RKO (cell line): ENCODE data around the gene CBX8.

Experiments used
- DNase-seq: peaks from one replicate; pipeline ENCODE4 v3.0.0-alpha.2; 2016; ENCODE audit warnings: low spot score

The CBX8 gene

GRCh38 chr17:79804856-79805696 is 8.2 kb upstream of the CBX8 start:
- DNase-seq = no peak

GRCh38 chr17:79803997-79804855 is 7.3 kb upstream of the CBX8 start:
- DNase-seq = no peak

- no peak for DNase-seq
These were observed 6.6 kb upstream of the CBX8 start for GRCh38 chr17:79803421-79803996.

GRCh38 chr17:79802736-79803420 is 6.0 kb upstream of the CBX8 start:
- DNase-seq = no peak

- no peak for DNase-seq
These were observed 5.3 kb upstream of the CBX8 start for GRCh38 chr17:79802039-79802735.

GRCh38 chr17:79801156-79802038 is 4.5 kb upstream of the CBX8 start:
- peak; percentile 69 for DNase-seq

GRCh38 chr17:79800325-79801155 is 3.7 kb upstream of the CBX8 start:
- peak; percentile 91 for DNase-seq

GRCh38 chr17:79799538-79800324 is 2.9 kb upstream of the CBX8 start:
- peak; percentile 60 for DNase-seq

- no peak for DNase-seq
These were observed 2.3 kb upstream of the CBX8 start for GRCh38 chr17:79799174-79799537.

GRCh38 chr17:79798299-79799173 is 1.7 kb upstream of the CBX8 start:
- peak; percentile 57 for DNase-seq

GRCh38 chr17:79797492-79798298 is 818 bp upstream of the CBX8 start:
- peak; percentile 74 for DNase-seq

GRCh38 chr17:79796444-79796762 is 474 bp downstream of the CBX8 start:
- no peak for DNase-seq

GRCh38 chr17:79795795-79796443 is 958 bp downstream of the CBX8 start:
- DNase-seq = no peak

- DNase-seq = no peak
These were observed 2.0 kb downstream of the CBX8 start for GRCh38 chr17:79794659-79795511.

GRCh38 chr17:79793924-79794304 is 3.0 kb downstream of the CBX8 start:
- no peak for DNase-seq
